ENCODE measurements around the gene UAP1.

The UAP1 gene

GRCh38 chr1:162561616-162562469, at the start of gene UAP1:
Gene UAP1 (plus strand): TSS chr1:162561722. CDS start chr1:162566069, 4,347 bp downstream.
- DNase-seq (ENCODE audit: insufficient read length, low spot score) (no peak), FAIRE-seq (no peak)
- peak; percentile 100 for TF ChIP-seq POLR2A (IDR thresholded peaks at IDR 0.05; ENCODE audit: low read depth, low read length)

- no peak for TF ChIP-seq POLR2A (IDR thresholded peaks at IDR 0.05; ENCODE audit: low read depth, low read length)
- no peak for DNase-seq (ENCODE audit: insufficient read length, low spot score)
- no peak for FAIRE-seq
Observed at GRCh38 chr1:162527314-162527713, 34.2 kb upstream of the UAP1 start.

GRCh38 chr1:162530307-162530987, 31.1 kb upstream of the UAP1 start:
- no peak for FAIRE-seq
- TF ChIP-seq POLR2A (IDR thresholded peaks at IDR 0.05; ENCODE audit: low read depth, low read length), result no peak
- no peak for DNase-seq (ENCODE audit: insufficient read length, low spot score)

GRCh38 chr1:162530988-162531319, 30.6 kb upstream of the UAP1 start:
- TF ChIP-seq POLR2A (IDR thresholded peaks at IDR 0.05; ENCODE audit: low read depth, low read length), result no peak
- FAIRE-seq, result no peak
- no peak for DNase-seq (ENCODE audit: insufficient read length, low spot score)

GRCh38 chr1:162535501-162535900, 26.0 kb upstream of the UAP1 start:
- FAIRE-seq, result no peak

GRCh38 chr1:162536511-162536910, 25.0 kb upstream of the UAP1 start:
- TF ChIP-seq POLR2A (IDR thresholded peaks at IDR 0.05; ENCODE audit: low read depth, low read length), result no peak
- FAIRE-seq, result peak; percentile 6
- DNase-seq (ENCODE audit: insufficient read length, low spot score), result peak; percentile 40

More at GRCh38 chr1:162535501-162535900, 26.0 kb upstream of the UAP1 start:
- TF ChIP-seq POLR2A (IDR thresholded peaks at IDR 0.05; ENCODE audit: low read depth, low read length), result no peak
- DNase-seq (ENCODE audit: insufficient read length, low spot score), result no peak

GRCh38 chr1:162537216-162537615, 24.3 kb upstream of the UAP1 start:
- no peak for TF ChIP-seq POLR2A (IDR thresholded peaks at IDR 0.05; ENCODE audit: low read depth, low read length)
- FAIRE-seq, result no peak

GRCh38 chr1:162538815-162539431, 22.6 kb upstream of the UAP1 start:
- peak; percentile 73 for FAIRE-seq

More at GRCh38 chr1:162537216-162537615, 24.3 kb upstream of the UAP1 start:
- DNase-seq (ENCODE audit: insufficient read length, low spot score), result no peak

GRCh38 chr1:162541619-162542141, 19.8 kb upstream of the UAP1 start:
- DNase-seq (ENCODE audit: insufficient read length, low spot score), result peak; percentile 48
- no peak for TF ChIP-seq POLR2A (IDR thresholded peaks at IDR 0.05; ENCODE audit: low read depth, low read length)

More at GRCh38 chr1:162538815-162539431, 22.6 kb upstream of the UAP1 start:
- TF ChIP-seq POLR2A (IDR thresholded peaks at IDR 0.05; ENCODE audit: low read depth, low read length), result no peak
- peak; percentile 26 for DNase-seq (ENCODE audit: insufficient read length, low spot score)

GRCh38 chr1:162543228-162543627, 18.3 kb upstream of the UAP1 start:
- TF ChIP-seq POLR2A (IDR thresholded peaks at IDR 0.05; ENCODE audit: low read depth, low read length), result no peak
- FAIRE-seq (no peak), DNase-seq (ENCODE audit: insufficient read length, low spot score) (no peak)

More at GRCh38 chr1:162541619-162542141, 19.8 kb upstream of the UAP1 start:
- FAIRE-seq, result peak; percentile 82

- no peak for FAIRE-seq
- no peak for TF ChIP-seq POLR2A (IDR thresholded peaks at IDR 0.05; ENCODE audit: low read depth, low read length)
- no peak for DNase-seq (ENCODE audit: insufficient read length, low spot score)
Observed at GRCh38 chr1:162548170-162548569, 13.4 kb upstream of the UAP1 start.

- no peak for FAIRE-seq
- no peak for DNase-seq (ENCODE audit: insufficient read length, low spot score)
- TF ChIP-seq POLR2A (IDR thresholded peaks at IDR 0.05; ENCODE audit: low read depth, low read length), result no peak
Observed at GRCh38 chr1:162549001-162549400, 12.5 kb upstream of the UAP1 start.

- no peak for FAIRE-seq
Observed at GRCh38 chr1:162550925-162551324, 10.6 kb upstream of the UAP1 start.

More at GRCh38 chr1:162550925-162551324, 10.6 kb upstream of the UAP1 start:
- DNase-seq (ENCODE audit: insufficient read length, low spot score), result no peak
- TF ChIP-seq POLR2A (IDR thresholded peaks at IDR 0.05; ENCODE audit: low read depth, low read length), result no peak
